HG03460 (cell line): ENCODE data around the gene SNX3.

ENCODE experiments used
- ATAC-seq: cut with Tn5 transposase; IDR thresholded peaks from one replicate; pipeline ENCODE4 v1.9.1; 2021; ENCODE audit not compliant: unreplicated experiment

Gene SNX3

DNA sequence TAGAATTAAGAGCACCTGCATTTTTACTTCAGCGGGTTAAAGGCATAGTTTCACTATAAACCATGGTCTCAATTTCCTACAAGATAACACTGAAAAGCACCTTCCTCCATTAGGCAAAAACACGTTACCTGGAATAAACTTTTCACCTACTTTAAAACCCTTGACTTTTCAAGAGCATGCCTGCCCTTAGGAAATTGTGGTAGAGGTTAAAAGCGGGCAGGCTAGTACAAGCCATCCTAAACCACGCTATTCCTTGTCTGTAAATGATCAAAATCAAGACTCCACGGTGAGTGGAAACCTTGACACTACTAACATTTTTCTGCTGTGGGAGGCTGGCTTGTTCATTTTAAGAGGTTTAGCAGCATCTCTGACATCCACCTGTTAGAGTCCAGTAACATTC lies 51.1 kb downstream of the SNX3 start:
- ATAC-seq, result no peak

GRCh38 chr6:108207013-108207412 lies 53.8 kb downstream of the SNX3 start:
- ATAC-seq, result no peak

DNA sequence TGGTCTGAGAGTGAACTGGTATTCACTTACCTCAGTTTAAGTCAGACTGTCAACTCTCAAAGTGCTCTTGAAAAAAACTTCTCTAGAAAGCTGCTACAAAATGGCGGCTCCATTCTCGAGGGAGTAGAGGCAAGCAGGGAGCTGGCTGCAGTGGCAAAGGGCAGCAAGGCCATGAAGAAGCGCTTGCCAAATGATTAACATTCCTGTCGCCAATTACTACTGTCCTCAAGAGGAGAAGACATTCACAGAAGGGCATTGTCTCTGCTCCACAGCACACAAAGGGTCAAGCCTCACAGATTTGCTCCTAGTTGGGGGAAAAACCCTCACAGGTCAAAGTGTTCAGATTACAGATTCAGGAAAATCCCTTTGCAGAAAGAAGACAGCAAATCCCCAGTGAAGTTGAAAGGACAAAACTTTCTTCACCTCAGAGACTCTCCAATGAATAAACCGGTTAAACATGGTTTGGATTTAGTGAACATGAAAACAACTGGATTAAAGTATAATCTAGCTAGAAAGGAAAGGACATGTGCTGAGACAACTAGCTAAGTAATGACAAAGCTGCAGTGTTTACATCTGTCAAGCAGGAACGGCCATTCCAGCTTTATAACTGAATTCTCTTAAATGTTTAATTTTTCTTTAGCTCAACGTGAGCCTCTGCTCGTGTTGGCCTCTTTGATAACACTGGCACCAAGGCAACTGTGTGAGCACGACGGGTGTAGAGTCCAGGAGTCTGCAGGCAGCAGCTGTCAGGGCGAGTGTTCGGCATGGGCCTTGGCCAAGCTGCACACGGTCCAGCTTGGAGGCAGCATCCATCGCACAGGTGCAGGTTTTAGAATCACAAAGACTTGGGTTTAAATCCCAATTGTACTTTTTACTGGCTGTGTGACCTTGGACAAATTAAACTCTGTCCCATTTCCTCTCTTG lies 57.4 kb downstream of the SNX3 start:
- ATAC-seq, result no peak

GRCh38 chr6:108200631-108201030 lies 60.2 kb downstream of the SNX3 start:
- ATAC-seq, result no peak

DNA sequence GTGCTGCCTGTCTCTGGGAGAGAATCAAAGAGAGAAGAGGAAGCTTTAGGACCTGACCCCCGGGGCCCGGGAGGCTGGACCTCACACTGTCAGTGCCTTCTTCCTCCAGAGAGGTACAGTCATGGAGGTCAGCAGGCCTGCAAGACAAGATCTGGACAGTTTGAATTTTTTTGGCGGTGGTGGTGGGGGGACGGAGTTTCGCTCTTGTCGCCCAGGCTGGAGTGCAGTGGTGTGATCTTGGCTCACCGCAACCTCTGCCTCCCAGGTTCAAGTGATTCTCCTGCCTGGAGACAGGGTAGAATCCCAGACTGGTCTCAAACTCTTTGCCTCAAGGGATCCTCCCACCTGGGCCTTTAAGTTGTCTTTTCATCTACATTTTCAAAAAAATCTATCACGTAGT lies 60.7 kb downstream of the SNX3 start:
- ATAC-seq, result no peak

- ATAC-seq, result no peak
These were observed 61.9 kb downstream of the SNX3 start for GRCh38 chr6:108198761-108199498.

- ATAC-seq, result no peak
These were observed 65.6 kb downstream of the SNX3 start for GRCh38 chr6:108195209-108195608.

GRCh38 chr6:108194503-108194902 lies 66.3 kb downstream of the SNX3 start:
- ATAC-seq, result no peak

- no peak for ATAC-seq
These were observed 67.0 kb downstream of the SNX3 start for GRCh38 chr6:108193835-108194234.

- no peak for ATAC-seq
These were observed 67.7 kb downstream of the SNX3 start for GRCh38 chr6:108193131-108193530.

- no peak for ATAC-seq
These were observed 73.3 kb downstream of the SNX3 start for GRCh38 chr6:108187519-108187918.

GRCh38 chr6:108186226-108186625 lies 74.6 kb downstream of the SNX3 start:
- no peak for ATAC-seq

- ATAC-seq, result no peak
These were observed 80.1 kb downstream of the SNX3 start for GRCh38 chr6:108180776-108181175.

GRCh38 chr6:108180266-108180665 lies 80.6 kb downstream of the SNX3 start:
- ATAC-seq, result no peak

- ATAC-seq, result no peak
These were observed 81.1 kb downstream of the SNX3 start for GRCh38 chr6:108179741-108180140.

- ATAC-seq, result no peak
These were observed 84.4 kb downstream of the SNX3 start for GRCh38 chr6:108176281-108177089.

- no peak for ATAC-seq
These were observed 85.1 kb downstream of the SNX3 start for GRCh38 chr6:108175592-108176279.

- ATAC-seq, result no peak
These were observed 85.7 kb downstream of the SNX3 start for GRCh38 chr6:108175176-108175591.

- ATAC-seq, result no peak
These were observed 86.3 kb downstream of the SNX3 start for GRCh38 chr6:108174371-108175175.
